Pancreas (tissue), 10 donors: ENCODE data around the gene PLK2. TPM values are rescaled to one million over a fixed set of nuclear protein-coding genes. Genes with fewer than 3 reads are reported as not detected.

ENCODE experiments used
- ATAC-seq, 4 donors: fragments of 200-7000 bp; cut with Tn5 transposase; one replicate each; pipeline versions ENCODE4 v1.8.0 to v1.9.1; 2020; ENCODE audit warnings: mild to moderate bottlenecking in 4 of 4, moderate library complexity in 4 of 4
- DNase-seq, 6 donors: peaks; one replicate each; pipeline ENCODE4 v3.0.0-alpha.2; 2020
- FAIRE-seq: peaks from 2 replicates; lab custom pipeline; 2012; peaks lifted over from hg19 to GRCh38; lab: Jason Lieb, UNC
- H3K27ac ChIP-seq, 4 donors: fragments of 200-600 bp; sonication (generic); 1 replicate in 3 of 4; 2 replicates in 1 of 4; pipeline versions ENCODE4 v1.5.0 to v1.8.0; 2020
- H3K27me3 ChIP-seq, 4 donors: fragments of 200-600 bp; one replicate each; pipeline ENCODE4 v1.8.0; 2021
- H3K36me3 ChIP-seq, 3 donors: fragments of 200-600 bp; sonication (generic) in 1 of 3; one replicate each; pipeline versions ENCODE4 v1.5.0 to v1.8.0; 2020 to 2021
- H3K4me1 ChIP-seq, 3 donors: fragments of 200-600 bp; one replicate each; pipeline ENCODE4 v1.8.0; 2021
- H3K4me3 ChIP-seq, 4 donors: fragments of 200-600 bp; sonication (generic) in 2 of 4; one replicate each; pipeline versions ENCODE4 v1.5.0 to v1.8.0; 2020 to 2021
- H3K9me3 ChIP-seq, 4 donors: fragments of 200-600 bp; one replicate each; pipeline ENCODE4 v1.8.0; 2021
- WGBS, 2 donors: extraction: QIAGEN DNeasy Blood & Tissue Kit; methylation state at CpG; one replicate each; pipeline ENCODE4 v1.1.7; 2013; 5-methylcytosine and 5-hydroxymethylcytosine counted together
- intact Hi-C, 3 donors: fragments of 100-400 bp; cut with DNase I; formaldehyde crosslinking; loops; one replicate each; pipeline versions ENCODE4 v1.11.1 to v1.14.2; 2022
- polyA plus RNA-seq, 2 donors: library from polyadenylated mRNA; stranded (reverse); fragments of 200-250 nt; gene quantifications; one replicate each; pipeline ENCODE4 v1.2.3, GENCODE V29; 2013
- total RNA-seq, 6 donors: library from RNA; stranded (reverse); fragmentation: NEBNext Ultra II Directional in 4 of 6; extraction: Animal tissue kit (Norgen Biotek cat#: 25700) in 4 of 6; gene quantifications; one replicate each; pipeline versions ENCODE4 v1.2.1 to v1.2.4, GENCODE V29; 2021 to 2023
- TF ChIP-seq, protein P1 (sequence below), 4 donors: fragments of 200-600 bp; sonication (generic) in 3 of 4; IDR thresholded peaks; one replicate each; pipeline versions ENCODE4 v1.5.0 to v1.8.0; 2021; ENCODE audit warnings: antibody characterized with exemption in 4 of 4
- donor health status: healthy with polysubstance abuse.
- donor health status: DM: no; HTN: no; CAD: no; lungs with moderate emphysema.
- donor health status: DM: no; HTN: no; CAD: no.
- donor health status: control.
- donor health status: control.
- donor health status: Bipolar disorder and iron deficiency.
- donor health status: DM: yes; HTN: yes; CAD: no.
- donor health status: DM: no; HTN: no; CAD: no.
- donor health status: DM: no; HTN: no; CAD: no.
- donor health status: DM: yes; HTN: yes; CAD: no.

Gene PLK2
- 10 to 100 TPM; 16.2 to 40.3 (median 25.6) TPM for total RNA-seq
- 10 to 100 TPM; 16.3 to 47.8 TPM for polyA plus RNA-seq

GRCh38 chr5:58460002-58460731 is at the start of gene PLK2:
PLK2 (minus strand) TSS chr5:58460086; CDS start chr5:58459959, 127 bp downstream.
- Histone ChIP-seq H3K36me3 (peaks cover 0 to 27% (median 16%) of the 10 kb centered on the region in 3 donors), H3K9me3 (no peaks in the 10 kb centered on the region), H3K4me3 (peak within 1 kb of the TSS; percentile 51 to 90 (median 83)), H3K27ac (peak within 1 kb of the TSS; percentile 97 to 98 (median 97)), H3K27me3 (no peaks in the 10 kb centered on the region), H3K4me1 (peaks cover 7 to 29% (median 15%) of the 10 kb centered on the region in 3 donors)
- DNase-seq (peak; percentile 89 to 99 (median 96)), ATAC-seq (peak; percentile 81 to 92 (median 86)), FAIRE-seq (no peak)
- intact Hi-C loops, result loop anchor here in 2 of 3 donors (5.0 to 10.0 kb wide), 7 partner anchors 573 to 1168 kb away; no protein-coding TSS in a partner anchor
- TF ChIP-seq, protein P1, sequence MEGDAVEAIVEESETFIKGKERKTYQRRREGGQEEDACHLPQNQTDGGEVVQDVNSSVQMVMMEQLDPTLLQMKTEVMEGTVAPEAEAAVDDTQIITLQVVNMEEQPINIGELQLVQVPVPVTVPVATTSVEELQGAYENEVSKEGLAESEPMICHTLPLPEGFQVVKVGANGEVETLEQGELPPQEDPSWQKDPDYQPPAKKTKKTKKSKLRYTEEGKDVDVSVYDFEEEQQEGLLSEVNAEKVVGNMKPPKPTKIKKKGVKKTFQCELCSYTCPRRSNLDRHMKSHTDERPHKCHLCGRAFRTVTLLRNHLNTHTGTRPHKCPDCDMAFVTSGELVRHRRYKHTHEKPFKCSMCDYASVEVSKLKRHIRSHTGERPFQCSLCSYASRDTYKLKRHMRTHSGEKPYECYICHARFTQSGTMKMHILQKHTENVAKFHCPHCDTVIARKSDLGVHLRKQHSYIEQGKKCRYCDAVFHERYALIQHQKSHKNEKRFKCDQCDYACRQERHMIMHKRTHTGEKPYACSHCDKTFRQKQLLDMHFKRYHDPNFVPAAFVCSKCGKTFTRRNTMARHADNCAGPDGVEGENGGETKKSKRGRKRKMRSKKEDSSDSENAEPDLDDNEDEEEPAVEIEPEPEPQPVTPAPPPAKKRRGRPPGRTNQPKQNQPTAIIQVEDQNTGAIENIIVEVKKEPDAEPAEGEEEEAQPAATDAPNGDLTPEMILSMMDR (IDR thresholded peaks at IDR 0.05), result peak in 2 of 4 donors; percentile 22 to 46
- WGBS, 2 donors, result 0% methylated on average over 80 to 89 of the region's 89 CpGs

DNA sequence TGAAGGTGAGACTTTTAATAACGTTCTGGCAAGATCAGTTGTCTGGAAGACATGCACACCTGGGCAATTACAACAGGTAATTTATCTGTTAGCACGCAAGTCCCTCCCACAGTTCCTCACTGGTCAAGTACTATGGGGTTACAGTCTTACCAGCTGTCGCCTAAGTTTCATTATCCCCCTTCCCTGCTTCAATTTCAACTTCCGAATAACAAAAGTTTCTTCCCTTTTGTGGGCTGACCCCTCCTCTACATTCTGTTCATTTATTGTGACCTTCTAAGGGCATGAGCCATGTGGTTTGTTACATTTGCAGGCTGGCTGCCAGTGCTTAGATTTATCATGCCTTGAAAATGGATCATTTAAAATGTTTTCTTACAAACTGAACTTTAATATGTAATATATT is 47.8 kb upstream of the PLK2 start:
- H3K27ac ChIP-seq, result no peak overlapping the region
- WGBS, 2 donors, result 70 to 72% methylated on average over 4 of the region's 4 CpGs
- no peaks in the 10 kb centered on the region for H3K4me1 ChIP-seq
- H3K36me3 ChIP-seq, result no peaks in the 10 kb centered on the region
- no peaks in the 10 kb centered on the region for H3K9me3 ChIP-seq
- FAIRE-seq (no peak), DNase-seq (no peak), ATAC-seq (no peak)
- H3K27me3 ChIP-seq, result no peaks in the 10 kb centered on the region
- intact Hi-C loops, result loop anchor here in 1 of 3 donors (10.0 kb wide), 1 partner anchor 337 kb away; no protein-coding TSS in a partner anchor
- H3K4me3 ChIP-seq, result no peak overlapping the region
- TF ChIP-seq, protein P1 (IDR thresholded peaks at IDR 0.05), result no peak

DNA sequence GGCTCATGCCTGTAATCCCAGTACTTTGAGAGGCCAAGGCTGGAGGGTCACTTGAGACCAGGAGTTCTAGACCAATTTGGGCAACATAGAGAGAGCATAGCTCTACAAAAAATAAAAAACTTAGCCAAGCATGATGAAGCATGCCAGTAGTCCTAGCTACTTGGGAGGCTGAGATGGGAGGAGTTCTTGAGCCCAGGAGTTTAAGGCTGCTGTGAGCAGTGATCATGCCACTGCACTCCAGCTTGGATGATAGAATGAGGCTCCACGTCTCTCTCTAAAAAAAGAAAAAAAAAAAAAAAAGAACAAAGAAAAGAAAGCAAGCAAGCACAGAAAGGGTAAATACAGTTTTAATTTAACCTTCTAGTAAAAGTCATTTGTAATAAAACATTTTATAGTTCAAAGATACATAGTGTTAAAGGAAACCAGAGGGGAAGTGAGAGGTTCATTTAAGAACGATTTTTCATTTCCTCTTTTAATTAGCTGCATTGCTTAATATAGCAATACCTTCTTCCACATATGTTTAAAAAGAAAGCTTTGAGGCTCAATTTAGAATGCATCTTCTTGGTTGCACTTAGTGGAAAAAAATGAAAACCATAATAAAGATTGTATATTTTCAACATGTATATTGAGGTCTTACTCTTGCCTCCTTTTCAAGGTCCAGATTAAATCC is 46.2 kb upstream of the PLK2 start:
- Histone ChIP-seq H3K27ac (no peak overlapping the region), H3K9me3 (no peaks in the 10 kb centered on the region), H3K36me3 (no peaks in the 10 kb centered on the region), H3K4me3 (no peak overlapping the region), H3K4me1 (no peaks in the 10 kb centered on the region), H3K27me3 (no peaks in the 10 kb centered on the region)
- TF ChIP-seq, protein P1 (IDR thresholded peaks at IDR 0.05), result no peak
- ATAC-seq, result no peak
- WGBS, 2 donors, result 79 to 86% methylated on average over 2 of the region's 2 CpGs
- FAIRE-seq, result no peak
- DNase-seq, result no peak
- intact Hi-C loops, result loop anchor here in 1 of 3 donors (10.0 kb wide), 1 partner anchor 339 kb away; no protein-coding TSS in a partner anchor

- FAIRE-seq (no peak), DNase-seq (no peak), ATAC-seq (no peak)
- Histone ChIP-seq H3K27me3 (no peaks in the 10 kb centered on the region), H3K36me3 (no peaks in the 10 kb centered on the region), H3K27ac (no peak overlapping the region), H3K4me1 (no peaks in the 10 kb centered on the region), H3K4me3 (no peak overlapping the region), H3K9me3 (no peaks in the 10 kb centered on the region)
- TF ChIP-seq, protein P1 (IDR thresholded peaks at IDR 0.05), result no peak
- WGBS, 2 donors, result 53% methylated on average over 3 of the region's 3 CpGs
- intact Hi-C loops, result loop anchor here in 1 of 3 donors (10.0 kb wide), 1 partner anchor 339 kb away; no protein-coding TSS in a partner anchor
These were observed 45.6 kb upstream of the PLK2 start for GRCh38 chr5:58505502-58505901.
